Measurements from ENCODE around the gene SMAD5. TPM values are rescaled to one million over a fixed set of nuclear protein-coding genes. Genes with fewer than 3 reads are reported as not detected.
A peak's percentile ranks its signal among the peaks of the same experiment; 100 is the strongest.

SMAD5 gene
- total and polyA plus RNA-seq, 2 of the 8 experiments (the other 6 are each of a cell fraction or from before 2014, with no cell fraction given), result 30.2 to 60.5 TPM

DNA sequence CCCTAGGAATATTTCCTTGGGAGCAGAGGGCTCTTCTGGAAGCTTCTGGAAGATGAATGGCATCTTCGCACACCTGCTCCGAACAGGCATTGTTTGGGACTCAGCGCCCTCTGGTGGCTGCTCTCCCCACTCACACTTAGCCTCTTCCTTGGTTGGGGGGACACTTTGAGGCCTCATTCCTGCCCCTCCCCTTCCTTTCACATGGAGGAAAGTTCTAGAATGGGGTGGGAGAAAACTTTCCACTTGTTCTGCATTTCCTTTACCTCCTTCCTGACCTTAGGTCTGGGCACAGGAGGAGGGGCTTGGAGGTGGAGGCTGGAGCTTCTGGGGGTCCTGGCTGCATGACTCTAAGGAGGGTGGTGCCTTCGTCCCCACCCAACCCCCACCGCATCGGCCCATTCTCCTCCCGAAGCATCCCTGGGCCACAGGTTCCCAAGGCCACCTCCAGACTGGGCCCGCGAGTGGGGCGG is 79.6 kb downstream of the SMAD5 start (continued):
- TF ChIP-seq, protein P1, sequence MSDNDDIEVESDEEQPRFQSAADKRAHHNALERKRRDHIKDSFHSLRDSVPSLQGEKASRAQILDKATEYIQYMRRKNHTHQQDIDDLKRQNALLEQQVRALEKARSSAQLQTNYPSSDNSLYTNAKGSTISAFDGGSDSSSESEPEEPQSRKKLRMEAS (IDR thresholded peaks at IDR 0.05), result peak; percentile 64
- no peak for TF ChIP-seq KDM4A (IDR thresholded peaks at IDR 0.05; ENCODE audit: low read depth, low read length, severe bottlenecking)
- no peak for TF ChIP-seq POLR2AphosphoS5 (IDR thresholded peaks at IDR 0.05; ENCODE audit: low read depth, low read length)
- TF ChIP-seq CTBP2 (IDR thresholded peaks at IDR 0.05; ENCODE audit: borderline replicate concordance, insufficient read depth, insufficient read length, low read length), result no peak
- TF ChIP-seq, protein P2, sequence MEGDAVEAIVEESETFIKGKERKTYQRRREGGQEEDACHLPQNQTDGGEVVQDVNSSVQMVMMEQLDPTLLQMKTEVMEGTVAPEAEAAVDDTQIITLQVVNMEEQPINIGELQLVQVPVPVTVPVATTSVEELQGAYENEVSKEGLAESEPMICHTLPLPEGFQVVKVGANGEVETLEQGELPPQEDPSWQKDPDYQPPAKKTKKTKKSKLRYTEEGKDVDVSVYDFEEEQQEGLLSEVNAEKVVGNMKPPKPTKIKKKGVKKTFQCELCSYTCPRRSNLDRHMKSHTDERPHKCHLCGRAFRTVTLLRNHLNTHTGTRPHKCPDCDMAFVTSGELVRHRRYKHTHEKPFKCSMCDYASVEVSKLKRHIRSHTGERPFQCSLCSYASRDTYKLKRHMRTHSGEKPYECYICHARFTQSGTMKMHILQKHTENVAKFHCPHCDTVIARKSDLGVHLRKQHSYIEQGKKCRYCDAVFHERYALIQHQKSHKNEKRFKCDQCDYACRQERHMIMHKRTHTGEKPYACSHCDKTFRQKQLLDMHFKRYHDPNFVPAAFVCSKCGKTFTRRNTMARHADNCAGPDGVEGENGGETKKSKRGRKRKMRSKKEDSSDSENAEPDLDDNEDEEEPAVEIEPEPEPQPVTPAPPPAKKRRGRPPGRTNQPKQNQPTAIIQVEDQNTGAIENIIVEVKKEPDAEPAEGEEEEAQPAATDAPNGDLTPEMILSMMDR (IDR thresholded peaks at IDR 0.05; ENCODE audit: control extremely low read depth in 1 of 3, insufficient read depth in 1 of 3, low read depth in 1 of 3, low read length in 3 of 3), result peak; percentile 82 to 92 (median 88)
- TF ChIP-seq CBX8 (IDR thresholded peaks at IDR 0.05; ENCODE audit: borderline replicate concordance, low read depth, low read length), result no peak
- TF ChIP-seq PHF8 (conservative IDR thresholded peaks at IDR 0.05; ENCODE audit: low read depth, low read length), result no peak
- TF ChIP-seq EP300 (IDR thresholded peaks at IDR 0.05; ENCODE audit: borderline replicate concordance in 1 of 2, low read depth in 2 of 2, low read length in 2 of 2), result no peak
- no peak for TF ChIP-seq FOSL1 (IDR thresholded peaks at IDR 0.05; ENCODE audit: insufficient read depth, low read depth, low read length)
- 0 out of 2 replicates have a peak, but pooled peaks have one; percentile 5 for TF ChIP-seq TEAD4 (IDR thresholded peaks at IDR 0.05; ENCODE audit: low read depth, low read length)
- no peak for TF ChIP-seq YY1 (IDR thresholded peaks at IDR 0.05; ENCODE audit: low read depth, low read length)
- no peak for TF ChIP-seq SIRT6 (IDR thresholded peaks at IDR 0.05; ENCODE audit: low read length)

Measured in H1 (cell line).